K562 (cell line): ENCODE measurements around the gene NAE1. TPM values are rescaled to one million over a fixed set of nuclear protein-coding genes. Genes with fewer than 3 reads are reported as not detected.

ENCODE experiments used
- ATAC-seq: fragments of 200-7000 bp; cut with Tn5 transposase; 3 replicates; pipeline ENCODE4 v1.9.1; 2020; ENCODE audit warnings: moderate library complexity
- BruUV-seq: library from RNA; stranded (reverse); fragments of 400-500 nt; replicated peaks from 2 replicates; lab custom pipeline; 2021; lab: Mats Ljungman, UMichigan
- CTCF ChIA-PET: fragments of 300-600 bp; formaldehyde crosslinking; extraction: SDS; loops from one replicate; lab custom pipeline; 2021; ENCODE audit warnings: low intra/inter-chr PET ratio; lab: Yijun Ruan, JAX
- POLR2A ChIA-PET: fragments of 300-600, 350-650 bp; sonication (Branson Sonifier 250); formaldehyde crosslinking; extraction: SDS; loops from one replicate; lab custom pipeline; 2021; ENCODE audit warnings: antibody characterized with exemption, inconsistent platforms; lab: Yijun Ruan, JAX
- DNase-seq, 4 experiments: peaks; one replicate each; pipeline versions ENCODE4 v3.0.0 to v3.0.0-alpha.2; 2011 to 2018; ENCODE audit warnings: low spot score in 3 of 4, mixed read lengths in 3 of 4; ENCODE audit errors: extremely low read depth in 1 of 4
- FAIRE-seq: peaks from 2 replicates; lab custom pipeline; 2011; peaks lifted over from hg19 to GRCh38; lab: Jason Lieb, UNC
- H2AFZ ChIP-seq: 2 replicates; pipeline ENCODE4 v1.6.0; 2011; ENCODE audit warnings: low read depth, low read length, control low read depth, inconsistent platforms
- H3K27ac ChIP-seq: fragments of 200-600 bp; 3 replicates; pipeline ENCODE4 v1.8.0; 2011; ENCODE audit warnings: low read depth, mild to moderate bottlenecking, control low read depth, inconsistent platforms, low read length, moderate library complexity, mixed read lengths; ENCODE audit errors: extremely low read depth
- H3K27me3 ChIP-seq, 2 experiments: fragments of 300-600 bp in 1 of 2; 2 replicates in 1 of 2; 3 replicates in 1 of 2; pipeline versions ENCODE4 v1.6.0 to v1.8.0; 2011; ENCODE audit warnings: inconsistent platforms in 2 of 2, low read length in 2 of 2, mild to moderate bottlenecking in 1 of 2, mixed read lengths in 1 of 2, moderate library complexity in 1 of 2; ENCODE audit not compliant: control insufficient read depth in 2 of 2, insufficient read depth in 2 of 2
- H3K36me3 ChIP-seq: fragments of 300-600 bp; 3 replicates; pipeline ENCODE4 v1.8.0; 2011; ENCODE audit warnings: mild to moderate bottlenecking, low read length, inconsistent platforms; ENCODE audit not compliant: control insufficient read depth, insufficient read depth
- H3K4me1 ChIP-seq, 2 experiments: fragments of 200-600 bp in 1 of 2; replicated peaks in 1 of 2; 2 replicates in 1 of 2; 3 replicates in 1 of 2; pipeline versions ENCODE4 v1.5.1 to v1.8.0; 2011; ENCODE audit warnings: inconsistent platforms in 2 of 2, low read length in 2 of 2, mild to moderate bottlenecking in 1 of 2, mixed read lengths in 1 of 2, moderate library complexity in 1 of 2; ENCODE audit not compliant: control insufficient read depth in 2 of 2, insufficient read depth in 2 of 2
- H3K4me2 ChIP-seq: 2 replicates; pipeline ENCODE4 v1.6.1; 2011; ENCODE audit warnings: low read length, control low read depth, inconsistent platforms, mixed read lengths; ENCODE audit not compliant: insufficient read depth
- H3K4me3 ChIP-seq: fragments of 200-600 bp; sonication (generic), shearing (Covaris generic); 2 replicates; pipeline ENCODE4 v1.5.1; 2016; ENCODE audit warnings: control low read depth, inconsistent platforms
- H3K79me2 ChIP-seq: fragments of 200-600 bp; 3 replicates; pipeline ENCODE4 v1.8.0; 2011; ENCODE audit warnings: low read length, inconsistent platforms; ENCODE audit not compliant: control insufficient read depth, insufficient read depth
- H3K9ac ChIP-seq, 2 experiments: 2 replicates each; pipeline versions ENCODE4 v1.6.0 to v1.6.1; 2011; ENCODE audit warnings: low read depth in 2 of 2, low read length in 2 of 2, control low read depth in 1 of 2, inconsistent platforms in 1 of 2, mild to moderate bottlenecking in 1 of 2, mixed read lengths in 1 of 2; ENCODE audit not compliant: insufficient read depth in 1 of 2
- H3K9me1 ChIP-seq: one replicate; pipeline ENCODE4 v1.6.0; 2011; ENCODE audit warnings: inconsistent platforms, mild to moderate bottlenecking, low read length, moderate library complexity; ENCODE audit not compliant: control insufficient read depth, insufficient read depth
- H3K9me3 ChIP-seq: replicated peaks from 2 replicates; pipeline ENCODE4 v1.5.1; 2011; ENCODE audit warnings: low read depth, low read length, inconsistent platforms; ENCODE audit not compliant: control insufficient read depth, insufficient read depth
- H4K20me1 ChIP-seq: replicated peaks from 2 replicates; pipeline ENCODE4 v1.6.1; 2011; ENCODE audit warnings: low read length, inconsistent platforms, mixed read lengths; ENCODE audit not compliant: control insufficient read depth, insufficient read depth
- CC2D1A ChIP-seq: fragments of 450-650 bp; IDR thresholded peaks from 2 replicates; pipeline ENCODE4 v1.6.1; 2017; ENCODE audit warnings: mild to moderate bottlenecking
- CREB1 ChIP-seq, 2 experiments: sonication (generic) in 1 of 2; formaldehyde crosslinking in 1 of 2; IDR thresholded peaks; 2 replicates each; pipeline versions ENCODE4 v1.6.1 to v1.8.0; 2012 to 2022; ENCODE audit warnings: inconsistent platforms in 1 of 2, mild to moderate bottlenecking in 1 of 2, missing genetic modification reagents in 1 of 2, moderate library complexity in 1 of 2
- ERF ChIP-seq: fragments of 450-650 bp; formaldehyde crosslinking; IDR thresholded peaks from 2 replicates; pipeline ENCODE4 v1.4.0; 2020; ENCODE audit warnings: mild to moderate bottlenecking, mixed read lengths
- MXI1 ChIP-seq: IDR thresholded peaks from 2 replicates; pipeline ENCODE4 v1.6.1; 2011; ENCODE audit warnings: low read depth, mild to moderate bottlenecking, improper control_type of control experiment, low read length
- RCOR1 ChIP-seq, 2 experiments: IDR thresholded peaks; 2 replicates each; pipeline ENCODE4 v1.6.1; 2012; ENCODE audit warnings: low read depth in 2 of 2, low read length in 2 of 2, borderline replicate concordance in 1 of 2, improper control_type of control experiment in 1 of 2
- XRCC5 ChIP-seq: fragments of 200-400 bp; formaldehyde crosslinking; IDR thresholded peaks from 2 replicates; pipeline ENCODE4 v1.6.1; 2017; ENCODE audit warnings: low read depth, mild to moderate bottlenecking, low read length
- ZNF24 ChIP-seq: fragments of 450-650 bp; IDR thresholded peaks from 2 replicates; pipeline ENCODE4 v1.6.1; 2016
- ZNF717 ChIP-seq: fragments of 250-450 bp; sonication (Bioruptor Pico); IDR thresholded peaks from 2 replicates; pipeline ENCODE4 v1.5.0; 2021
- WGBS: fragments of 100-300 bp; shearing (Covaris generic); methylation state at CpG from one replicate; pipeline ENCODE4 v1.1.6; 2016; ENCODE audit warnings: low coverage, mixed read lengths; ENCODE audit not compliant: insufficient coverage; ENCODE audit errors: missing lambda C conversion rate; 5-methylcytosine and 5-hydroxymethylcytosine counted together
- in situ Hi-C: fragments of 300-500 bp; cut with MboI; formaldehyde crosslinking; loops from 4 replicates; pipeline ENCODE4 v1.15.0; 2018; ENCODE audit warnings: inconsistent platforms, mixed read lengths
- intact Hi-C: fragments of 100-400 bp; cut with micrococcal nuclease; formaldehyde crosslinking; loops from 2 replicates; pipeline ENCODE4 v1.14.2; 2022
- polyA plus RNA-seq, 8 experiments: library from polyadenylated mRNA; depleted of rRNA in 4 of 8; stranded (reverse) in 5 of 8; unstranded in 3 of 8; fragments of >200 nt; fragmentation: Nextera tagmentation in 2 of 8; fragmentation: Illumina TruSeq in 1 of 8; extraction: Ambion mirVana in 2 of 8; extraction: Trizol in 1 of 8; gene quantifications; 2 replicates each; pipeline versions ENCODE4 v1.2.1 to v1.2.3, GENCODE V29; 2011 to 2014; ENCODE audit warnings: inconsistent platforms in 1 of 8, missing spikeins in 1 of 8
- total RNA-seq, 7 experiments: library from RNA; depleted of rRNA in 6 of 7; stranded (reverse); fragments of >200 nt in 6 of 7; fragmentation: Illumina TruSeq in 2 of 7; extraction: Trizol in 2 of 7; gene quantifications; 2 replicates each; pipeline versions ENCODE4 v1.2.1 to v1.2.3, GENCODE V29; 2011 to 2021; ENCODE audit warnings: low replicate concordance in 1 of 7
- TF ChIP-seq, protein P1 (sequence below): fragments of 450-650 bp; IDR thresholded peaks from 2 replicates; pipeline ENCODE4 v1.6.1; 2018; ENCODE audit warnings: mild to moderate bottlenecking, low read depth; ENCODE audit not compliant: partially characterized antibody
- TF ChIP-seq, protein P2 (sequence below): sonication (generic); formaldehyde crosslinking; IDR thresholded peaks from 2 replicates; pipeline ENCODE4 v1.8.0; 2022; ENCODE audit warnings: missing genetic modification reagents, mild to moderate bottlenecking, moderate library complexity, borderline replicate concordance
- TF ChIP-seq, protein P3 (sequence below): fragments of 450-650 bp; formaldehyde crosslinking; IDR thresholded peaks from 2 replicates; pipeline ENCODE4 v1.4.0; 2020; ENCODE audit warnings: mild to moderate bottlenecking, mixed read lengths

The NAE1 gene
- total and polyA plus RNA-seq, 9 of the 15 experiments (the other 6 are each of a cell fraction or from before 2014, with no cell fraction given): 165 to 294 (median 230) TPM

DNA sequence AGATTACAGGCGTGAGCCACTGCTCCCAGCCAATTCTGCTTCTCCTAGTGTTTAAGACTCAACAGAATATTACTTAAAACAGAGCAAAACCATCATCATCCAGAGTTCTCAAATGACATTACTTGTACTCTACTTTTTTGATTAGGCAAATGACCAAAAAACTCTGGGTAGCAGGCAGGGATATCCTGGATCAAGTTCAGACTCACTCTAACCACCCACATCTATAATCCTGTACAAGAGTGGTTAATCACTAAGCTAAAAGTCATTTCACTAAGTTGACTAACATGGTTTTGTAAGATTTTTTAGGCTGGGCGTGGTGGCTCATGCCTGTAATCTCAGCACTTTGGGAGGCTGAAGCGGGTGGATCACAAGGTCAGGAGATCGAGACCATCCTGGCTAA lies 6.8 kb downstream of the NAE1 start:
- H3K27ac ChIP-seq: no peak overlapping the region
- no peak overlapping the region for H3K4me3 ChIP-seq
- H3K9me1 ChIP-seq: no peaks in the 10 kb centered on the region
- ATAC-seq: no peak
- peaks cover 5% of the 10 kb centered on the region in 2 experiments; a peak in 3 of 5 replicates for H3K4me1 ChIP-seq
- H3K27me3 ChIP-seq: no peaks in the 10 kb centered on the region
- TF ChIP-seq ERF (CRISPR knock-in tag) (no peak), CREB1 (IDR thresholded peaks at IDR 0.05) (no peak), CREB1 (CRISPR knock-in tag; IDR thresholded peaks at IDR 0.05) (no peak), RCOR1 (IDR thresholded peaks at IDR 0.05; ENCODE audit: borderline replicate concordance in 1 of 2, low read depth in 2 of 2, low read length in 2 of 2) (no peak), ZNF717 (CRISPR knock-in tag) (no peak), CC2D1A (no peak), MXI1 (no peak), ZNF24 (no peak), XRCC5 (no peak)
- TF ChIP-seq, protein P1, sequence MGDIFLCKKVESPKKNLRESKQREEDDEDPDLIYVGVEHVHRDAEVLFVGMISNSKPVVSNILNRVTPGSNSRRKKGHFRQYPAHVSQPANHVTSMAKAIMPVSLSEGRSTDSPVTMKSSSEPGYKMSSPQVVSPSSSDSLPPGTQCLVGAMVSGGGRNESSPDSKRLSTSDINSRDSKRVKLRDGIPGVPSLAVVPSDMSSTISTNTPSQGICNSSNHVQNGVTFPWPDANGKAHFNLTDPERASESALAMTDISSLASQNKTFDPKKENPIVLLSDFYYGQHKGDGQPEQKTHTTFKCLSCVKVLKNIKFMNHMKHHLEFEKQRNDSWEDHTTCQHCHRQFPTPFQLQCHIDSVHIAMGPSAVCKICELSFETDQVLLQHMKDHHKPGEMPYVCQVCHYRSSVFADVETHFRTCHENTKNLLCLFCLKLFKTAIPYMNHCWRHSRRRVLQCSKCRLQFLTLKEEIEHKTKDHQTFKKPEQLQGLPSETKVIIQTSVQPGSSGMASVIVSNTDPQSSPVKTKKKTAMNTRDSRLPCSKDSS: no peak
- TF ChIP-seq, protein P2, sequence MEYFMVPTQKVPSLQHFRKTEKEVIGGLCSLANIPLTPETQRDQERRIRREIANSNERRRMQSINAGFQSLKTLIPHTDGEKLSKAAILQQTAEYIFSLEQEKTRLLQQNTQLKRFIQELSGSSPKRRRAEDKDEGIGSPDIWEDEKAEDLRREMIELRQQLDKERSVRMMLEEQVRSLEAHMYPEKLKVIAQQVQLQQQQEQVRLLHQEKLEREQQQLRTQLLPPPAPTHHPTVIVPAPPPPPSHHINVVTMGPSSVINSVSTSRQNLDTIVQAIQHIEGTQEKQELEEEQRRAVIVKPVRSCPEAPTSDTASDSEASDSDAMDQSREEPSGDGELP (CRISPR knock-in tag): no peak
- TF ChIP-seq, protein P3, sequence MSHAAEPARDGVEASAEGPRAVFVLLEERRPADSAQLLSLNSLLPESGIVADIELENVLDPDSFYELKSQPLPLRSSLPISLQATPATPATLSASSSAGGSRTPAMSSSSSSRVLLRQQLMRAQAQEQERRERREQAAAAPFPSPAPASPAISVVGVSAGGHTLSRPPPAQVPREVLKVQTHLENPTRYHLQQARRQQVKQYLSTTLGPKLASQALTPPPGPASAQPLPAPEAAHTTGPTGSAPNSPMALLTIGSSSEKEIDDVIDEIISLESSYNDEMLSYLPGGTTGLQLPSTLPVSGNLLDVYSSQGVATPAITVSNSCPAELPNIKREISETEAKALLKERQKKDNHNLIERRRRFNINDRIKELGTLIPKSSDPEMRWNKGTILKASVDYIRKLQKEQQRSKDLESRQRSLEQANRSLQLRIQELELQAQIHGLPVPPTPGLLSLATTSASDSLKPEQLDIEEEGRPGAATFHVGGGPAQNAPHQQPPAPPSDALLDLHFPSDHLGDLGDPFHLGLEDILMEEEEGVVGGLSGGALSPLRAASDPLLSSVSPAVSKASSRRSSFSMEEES (CRISPR knock-in tag): no peak
- ChIA-PET CTCF (no interaction called here), POLR2A (interaction anchor here (1.5 kb wide), 1 partner anchor 9 kb away, joined by 3 read pairs; no protein-coding TSS in a partner anchor)
- WGBS: 92% methylated on average over 2 of the region's 4 CpGs
- no TSS peak for BruUV-seq
- H3K4me2 ChIP-seq: no peak overlapping the region
- H4K20me1 ChIP-seq: peaks cover under 1% of the 10 kb centered on the region
- no peak overlapping the region for H2AFZ ChIP-seq
- DNase-seq: no peak
- FAIRE-seq: no peak
- H3K79me2 ChIP-seq: peaks cover 37% of the 10 kb centered on the region
- H3K9me3 ChIP-seq: no peaks in the 10 kb centered on the region
- intact Hi-C loops (no loop called here), in situ Hi-C loops (no loop called here)
- peaks cover 87% of the 10 kb centered on the region for H3K36me3 ChIP-seq
- no peak overlapping the region for H3K9ac ChIP-seq
